Measurements from ENCODE around the gene NMNAT3.

- TF ChIP-seq CTCF (IDR thresholded peaks at IDR 0.05) (no peak), EP300 (IDR thresholded peaks at IDR 0.05) (no peak), POLR2A (IDR thresholded peaks at IDR 0.05) (no peak)
These were observed 34.8 kb downstream of the NMNAT3 start for GRCh38 chr3:139642996-139643395.

All from upper lobe of left lung (tissue), 4 donors.